Measurements from ENCODE around the gene GOSR2. TPM values are rescaled to one million over a fixed set of nuclear protein-coding genes. Genes with fewer than 3 reads are reported as not detected.
"Not testable (repeated sequence)": the region's sequence is repeated elsewhere in the genome, so short reads cannot be mapped to it uniquely, and the experiment has no call there.

Gene GOSR2
- total RNA-seq, 1 experiment from 2014 or later: 53.5 TPM

- Histone ChIP-seq H4K5ac (ENCODE audit: insufficient read length, low read depth, low read length) (no peak overlapping the region), H3K23me2 (ENCODE audit: insufficient read length, low read depth, low read length, poor library complexity, severe bottlenecking) (peaks cover 2% of the 10 kb centered on the region), H2AK5ac (ENCODE audit: insufficient read length, low read length) (no peak overlapping the region), H3K4me1 (ENCODE audit: insufficient read depth, low read length) (no peaks in the 10 kb centered on the region), H2BK5ac (ENCODE audit: insufficient read length, low read length) (no peak overlapping the region), H3K4me2 (ENCODE audit: insufficient read depth, insufficient read length, low read length) (no peak overlapping the region), H3K27me3 (ENCODE audit: insufficient read depth, low read length) (no peaks in the 10 kb centered on the region), H3K27ac (ENCODE audit: insufficient read length, low read depth, low read length) (no peak overlapping the region), H4K8ac (replicated peaks; ENCODE audit: insufficient read length, low read depth, low read length) (no peak overlapping the region), H3K79me1 (ENCODE audit: insufficient read depth, low read depth, low read length, poor library complexity, severe bottlenecking) (no peaks in the 10 kb centered on the region), H2BK12ac (ENCODE audit: insufficient read length, low read depth, low read length) (no peak overlapping the region), H3K56ac (ENCODE audit: insufficient read length, low read depth, low read length) (no peak overlapping the region), H3K79me2 (ENCODE audit: insufficient read depth, low read length) (no peaks in the 10 kb centered on the region), H3K4ac (ENCODE audit: low read depth, low read length) (no peak overlapping the region), H2BK20ac (ENCODE audit: low read depth, low read length, poor library complexity, severe bottlenecking) (no peak overlapping the region), H3K23ac (ENCODE audit: insufficient read length, low read depth, low read length) (no peak overlapping the region), H3K9me3 (ENCODE audit: control insufficient read depth, low read depth, low read length) (no peaks in the 10 kb centered on the region), H3K9ac (ENCODE audit: extremely low read depth, insufficient read length, low read length) (no peak overlapping the region), H2AFZ (ENCODE audit: low read length) (no peak overlapping the region), H4K20me1 (ENCODE audit: control insufficient read depth, insufficient read depth, insufficient read length) (no peaks in the 10 kb centered on the region), H3K14ac (ENCODE audit: insufficient read depth, low read length) (no peak overlapping the region), H2BK120ac (ENCODE audit: low read depth, low read length, poor library complexity, severe bottlenecking) (no peak overlapping the region), H2BK15ac (ENCODE audit: low read depth, low read length) (no peak overlapping the region), H3T11ph (ENCODE audit: low read length) (no peak overlapping the region), H4K91ac (ENCODE audit: insufficient read length, low read depth, low read length) (no peak overlapping the region), H3K18ac (ENCODE audit: insufficient read length, low read depth, low read length) (no peak overlapping the region)
- no peak overlapping the region for H3K4me3 Mint-ChIP-seq
- peaks cover 8% of the 10 kb centered on the region in 2 experiments; a peak in 3 of 4 replicates for H3K4me1 Mint-ChIP-seq
- no peak overlapping the region for H3K27ac Mint-ChIP-seq
- WGBS (ENCODE audit: extremely low coverage, insufficient read length, low lambda C conversion rate): no CpG with 5 or more reads among the region's 9 CpGs
- no peaks in the 10 kb centered on the region; a peak in 1 of 5 replicates for H3K9me3 Mint-ChIP-seq
- no peak for TF ChIP-seq CTCF (conservative IDR thresholded peaks at IDR 0.05)
- H3K36me3 Mint-ChIP-seq (ENCODE audit: insufficient read depth in 1 of 3, low read depth in 3 of 3): peaks cover 9 to 16% (median 14%) of the 10 kb centered on the region in 3 experiments; a peak in 4 of 7 replicates
- H3K27me3 Mint-ChIP-seq (ENCODE audit: low read depth): peaks cover 24% of the 10 kb centered on the region
- DNase-seq: no peak
These were observed 29.2 kb downstream of the GOSR2 start for GRCh38 chr17:46952115-46952514.

- H2AFZ ChIP-seq (ENCODE audit: low read length); H3K27ac ChIP-seq (ENCODE audit: insufficient read length, low read depth, low read length); H3K23me2 ChIP-seq (ENCODE audit: insufficient read length, low read depth, low read length, poor library complexity, severe bottlenecking); H3K4me2 ChIP-seq (ENCODE audit: insufficient read depth, insufficient read length, low read length); H2BK12ac ChIP-seq (ENCODE audit: insufficient read length, low read depth, low read length); H3K18ac ChIP-seq (ENCODE audit: insufficient read length, low read depth, low read length); H3K79me1 ChIP-seq (ENCODE audit: insufficient read depth, low read depth, low read length, poor library complexity, severe bottlenecking); H3K4me3 Mint-ChIP-seq; H3T11ph ChIP-seq (ENCODE audit: low read length); H3K4ac ChIP-seq (ENCODE audit: low read depth, low read length); H3K27ac Mint-ChIP-seq; H4K20me1 ChIP-seq (ENCODE audit: control insufficient read depth, insufficient read depth, insufficient read length); H2BK20ac ChIP-seq (ENCODE audit: low read depth, low read length, poor library complexity, severe bottlenecking); H2BK5ac ChIP-seq (ENCODE audit: insufficient read length, low read length); H3K9ac ChIP-seq (ENCODE audit: extremely low read depth, insufficient read length, low read length); H3K23ac ChIP-seq (ENCODE audit: insufficient read length, low read depth, low read length); H2AK5ac ChIP-seq (ENCODE audit: insufficient read length, low read length); H2BK15ac ChIP-seq (ENCODE audit: low read depth, low read length); H3K9me3 ChIP-seq (ENCODE audit: control insufficient read depth, low read depth, low read length); H4K8ac ChIP-seq (replicated peaks; ENCODE audit: insufficient read length, low read depth, low read length); DNase-seq; H3K14ac ChIP-seq (ENCODE audit: insufficient read depth, low read length); H3K9me3 Mint-ChIP-seq; H4K91ac ChIP-seq (ENCODE audit: insufficient read length, low read depth, low read length); H3K4me1 ChIP-seq (ENCODE audit: insufficient read depth, low read length); H3K27me3 ChIP-seq (ENCODE audit: insufficient read depth, low read length); H4K5ac ChIP-seq (ENCODE audit: insufficient read length, low read depth, low read length); H2BK120ac ChIP-seq (ENCODE audit: low read depth, low read length, poor library complexity, severe bottlenecking); H3K56ac ChIP-seq (ENCODE audit: insufficient read length, low read depth, low read length); H3K79me2 ChIP-seq (ENCODE audit: insufficient read depth, low read length): not testable (repeated sequence)
- H3K27me3 Mint-ChIP-seq (ENCODE audit: low read depth): peaks cover 32% of the 10 kb centered on the region
- WGBS (ENCODE audit: extremely low coverage, insufficient read length, low lambda C conversion rate): no CpG with 5 or more reads among the region's 4 CpGs
- H3K36me3 Mint-ChIP-seq (ENCODE audit: insufficient read depth in 1 of 3, low read depth in 3 of 3): peaks cover 10 to 16% (median 14%) of the 10 kb centered on the region in 3 experiments; a peak in 5 of 7 replicates
- H3K4me1 Mint-ChIP-seq: peaks cover 10 to 14% of the 10 kb centered on the region in 2 experiments
These were observed 30.2 kb downstream of the GOSR2 start for GRCh38 chr17:46953191-46953590.

Data from H9 (cell line).